A549 (cell line): ENCODE measurements around the gene PPP1R12B. TPM values are rescaled to one million over a fixed set of nuclear protein-coding genes. Genes with fewer than 3 reads are reported as not detected.

ENCODE experiments used
- ATAC-seq, 2 experiments: fragments of 200-7000 bp in 1 of 2; fragments of >200 bp in 1 of 2; cut with Nextera tagmentation in 1 of 2; cut with Tn5 transposase in 1 of 2; 3 replicates each; pipeline versions ENCODE4 v1.8.0 to v1.9.1; 2018 to 2020; ENCODE audit warnings: mild to moderate bottlenecking in 1 of 2, moderate library complexity in 1 of 2
- CTCF ChIA-PET: fragments of 300-600 bp; sonication (Branson Sonifier 250); formaldehyde crosslinking; extraction: SDS; loops from one replicate; lab custom pipeline; 2021; ENCODE audit warnings: antibody characterized with exemption, inconsistent platforms; lab: Yijun Ruan, JAX
- POLR2A ChIA-PET: fragments of 350-600 bp; formaldehyde crosslinking; extraction: SDS; loops from one replicate; lab custom pipeline; 2021; ENCODE audit warnings: antibody characterized with exemption, inconsistent platforms; lab: Yijun Ruan, JAX
- DNase-seq, 2 experiments: peaks; one replicate each; pipeline versions ENCODE4 v3.0.0 to v3.0.0-alpha.2; 2011 to 2016; ENCODE audit warnings: low read depth in 1 of 2, low spot score in 1 of 2
- FAIRE-seq: peaks from 2 replicates; lab custom pipeline; 2011; peaks lifted over from hg19 to GRCh38; lab: Jason Lieb, UNC
- H3K27ac ChIP-seq, 2 experiments: fragments of >200 bp; sonication (Bioruptor Twin); formaldehyde crosslinking; 3 replicates each; pipeline ENCODE4 v1.5.1; 2016 to 2017
- H3K4me1 ChIP-seq: fragments of >200 bp; sonication (Bioruptor Twin); formaldehyde crosslinking; 3 replicates; pipeline ENCODE4 v1.6.1; 2016
- H3K4me2 ChIP-seq: fragments of >200 bp; sonication (Bioruptor Twin); formaldehyde crosslinking; 3 replicates; pipeline ENCODE4 v1.6.1; 2016
- H3K4me3 ChIP-seq: fragments of >200 bp; sonication (Bioruptor Twin); formaldehyde crosslinking; 3 replicates; pipeline ENCODE4 v1.5.1; 2016
- H3K9me3 ChIP-seq: fragments of >200 bp; sonication (Bioruptor Twin); formaldehyde crosslinking; 3 replicates; pipeline ENCODE4 v1.6.1; 2016
- ATOH8 ChIP-seq: fragments of 250-450 bp; sonication (Bioruptor Pico); IDR thresholded peaks from 2 replicates; pipeline ENCODE4 v1.5.0; 2020; ENCODE audit warnings: low read depth, mild to moderate bottlenecking, moderate library complexity
- BCL3 ChIP-seq: fragments of >200 bp; sonication (Bioruptor Twin); formaldehyde crosslinking; IDR thresholded peaks from 3 replicates; pipeline ENCODE4 v1.6.1; 2016
- CEBPB ChIP-seq, 2 experiments: fragments of >200 bp in 1 of 2; sonication (Bioruptor Twin) in 1 of 2; formaldehyde crosslinking in 1 of 2; IDR thresholded peaks; 2 replicates each; pipeline ENCODE4 v1.6.1; 2012 to 2016
- CHD4 ChIP-seq: fragments of 200-600 bp; sonication (generic); IDR thresholded peaks from 2 replicates; pipeline ENCODE4 v1.6.1; 2016; ENCODE audit warnings: antibody characterized with exemption, mild to moderate bottlenecking, borderline replicate concordance
- FOXS1 ChIP-seq: fragments of 250-450 bp; sonication (Bioruptor Pico); IDR thresholded peaks from 2 replicates; pipeline ENCODE4 v1.5.0; 2020; ENCODE audit warnings: mild to moderate bottlenecking, moderate library complexity
- HES2 ChIP-seq: fragments of >200 bp; sonication (Bioruptor Twin); formaldehyde crosslinking; IDR thresholded peaks from 2 replicates; pipeline ENCODE4 v1.6.1; 2016
- HOXA7 ChIP-seq: fragments of 250-450 bp; sonication (Bioruptor Pico); IDR thresholded peaks from 2 replicates; pipeline ENCODE4 v1.5.0; 2020; ENCODE audit warnings: mild to moderate bottlenecking, moderate library complexity
- KDM1A ChIP-seq: fragments of 200-600 bp; sonication (generic); IDR thresholded peaks from 2 replicates; pipeline ENCODE4 v1.6.1; 2016; ENCODE audit warnings: low read depth, mild to moderate bottlenecking
- KDM5A ChIP-seq: fragments of 200-600 bp; sonication (generic); IDR thresholded peaks from 2 replicates; pipeline ENCODE4 v1.6.1; 2016; ENCODE audit warnings: antibody characterized with exemption, mild to moderate bottlenecking
- POLR2AphosphoS2 ChIP-seq: conservative IDR thresholded peaks from 2 replicates; pipeline ENCODE4 v1.6.1; 2012; ENCODE audit warnings: low read length, improper control_type of control experiment, inconsistent platforms
- RFX5 ChIP-seq: fragments of 450-650 bp; IDR thresholded peaks from 2 replicates; pipeline ENCODE4 v1.7.1; 2014; ENCODE audit warnings: antibody characterized with exemption, mild to moderate bottlenecking, moderate library complexity
- ZFP36 ChIP-seq: fragments of 450-650 bp; IDR thresholded peaks from 2 replicates; pipeline ENCODE4 v1.6.1; 2014; ENCODE audit warnings: borderline replicate concordance; ENCODE audit not compliant: partially characterized antibody
- ZSCAN20 ChIP-seq: fragments of 250-450 bp; sonication (Bioruptor Pico); IDR thresholded peaks from 2 replicates; pipeline ENCODE4 v1.8.0; 2022; ENCODE audit warnings: mild to moderate bottlenecking, moderate library complexity
- WGBS: methylation state at CpG from one replicate; pipeline ENCODE4 v1.1.6; 2017; ENCODE audit errors: missing lambda C conversion rate; 5-methylcytosine and 5-hydroxymethylcytosine counted together
- polyA plus RNA-seq, 4 experiments: library from polyadenylated mRNA; depleted of rRNA in 3 of 4; stranded (reverse); fragments of >200 nt; fragmentation: RNase III in 1 of 4; extraction: RNeasy Plus Mini Kit Qiagen cat#74134 plus additional on column Dnase treatment in 1 of 4; gene quantifications; 2 replicates in 3 of 4; 3 replicates in 1 of 4; pipeline ENCODE4 v1.2.3, GENCODE V29; 2011 to 2017
- TF ChIP-seq, protein P1 (sequence below): IDR thresholded peaks from 2 replicates; pipeline ENCODE4 v1.6.1; 2012
- TF ChIP-seq, protein P2 (sequence below): fragments of >200 bp; sonication (Bioruptor Twin); formaldehyde crosslinking; IDR thresholded peaks from 3 replicates; pipeline ENCODE4 v1.5.1; 2016

Gene PPP1R12B
- polyA plus RNA-seq, 2 of the 4 experiments (the other 2 are of a cell fraction), result 3.3 to 12.1 TPM

- H3K9me3 ChIP-seq, result no peaks in the 10 kb centered on the region
- DNase-seq, result no peak
- H3K4me3 ChIP-seq, result no peak overlapping the region
- FAIRE-seq, result no peak
- TF ChIP-seq HES2, result no peak
- no peak for TF ChIP-seq FOXS1 (CRISPR knock-in tag)
- TF ChIP-seq KDM5A, result no peak
- TF ChIP-seq HOXA7, result no peak
- no peak for TF ChIP-seq POLR2AphosphoS2
- no peak for TF ChIP-seq BCL3
- TF ChIP-seq ZSCAN20 (CRISPR knock-in tag), result no peak
- ATAC-seq, result no peak
- POLR2A ChIA-PET, result interaction anchor here (1.1 kb wide), 1 partner anchor 127 kb away, joined by 4 read pairs; no protein-coding TSS in a partner anchor
- peaks cover 5% of the 10 kb centered on the region; the same call in 1 of the 3 replicates for H3K4me1 ChIP-seq
- H3K4me2 ChIP-seq, result no peak overlapping the region
- CTCF ChIA-PET, result interaction anchor here (0.6 to 16.6 kb wide), 44 partner anchors 11 to 411 kb away, joined by 3 to 350 read pairs (median 4); partner anchors contain the start of genes LGR6, PTPN7 and UBE2T
- no peak overlapping the region for H3K27ac ChIP-seq
These were observed 32.3 kb upstream of the PPP1R12B start for GRCh38 chr1:202316186-202316585.

- no peak for DNase-seq
- H3K4me3 ChIP-seq, result no peak overlapping the region
- CTCF ChIA-PET, result interaction anchor here (0.7 to 16.6 kb wide), 8 partner anchors 13 to 133 kb away, joined by 3 to 350 read pairs (median 5); partner anchors contain the start of gene LGR6
- POLR2A ChIA-PET, result no interaction called here
- TF ChIP-seq KDM1A, result no peak
- no peak for TF ChIP-seq HES2
- no peak for TF ChIP-seq ZFP36
- TF ChIP-seq, protein P1, sequence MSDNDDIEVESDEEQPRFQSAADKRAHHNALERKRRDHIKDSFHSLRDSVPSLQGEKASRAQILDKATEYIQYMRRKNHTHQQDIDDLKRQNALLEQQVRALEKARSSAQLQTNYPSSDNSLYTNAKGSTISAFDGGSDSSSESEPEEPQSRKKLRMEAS, result no peak
- no peak for TF ChIP-seq CHD4
- no peak for TF ChIP-seq CEBPB (IDR thresholded peaks at IDR 0.05)
- no peak for TF ChIP-seq RFX5
- TF ChIP-seq POLR2AphosphoS2, result no peak
- TF ChIP-seq HOXA7, result no peak
- TF ChIP-seq, protein P2, sequence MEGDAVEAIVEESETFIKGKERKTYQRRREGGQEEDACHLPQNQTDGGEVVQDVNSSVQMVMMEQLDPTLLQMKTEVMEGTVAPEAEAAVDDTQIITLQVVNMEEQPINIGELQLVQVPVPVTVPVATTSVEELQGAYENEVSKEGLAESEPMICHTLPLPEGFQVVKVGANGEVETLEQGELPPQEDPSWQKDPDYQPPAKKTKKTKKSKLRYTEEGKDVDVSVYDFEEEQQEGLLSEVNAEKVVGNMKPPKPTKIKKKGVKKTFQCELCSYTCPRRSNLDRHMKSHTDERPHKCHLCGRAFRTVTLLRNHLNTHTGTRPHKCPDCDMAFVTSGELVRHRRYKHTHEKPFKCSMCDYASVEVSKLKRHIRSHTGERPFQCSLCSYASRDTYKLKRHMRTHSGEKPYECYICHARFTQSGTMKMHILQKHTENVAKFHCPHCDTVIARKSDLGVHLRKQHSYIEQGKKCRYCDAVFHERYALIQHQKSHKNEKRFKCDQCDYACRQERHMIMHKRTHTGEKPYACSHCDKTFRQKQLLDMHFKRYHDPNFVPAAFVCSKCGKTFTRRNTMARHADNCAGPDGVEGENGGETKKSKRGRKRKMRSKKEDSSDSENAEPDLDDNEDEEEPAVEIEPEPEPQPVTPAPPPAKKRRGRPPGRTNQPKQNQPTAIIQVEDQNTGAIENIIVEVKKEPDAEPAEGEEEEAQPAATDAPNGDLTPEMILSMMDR, result no peak
- no peak for TF ChIP-seq ATOH8 (CRISPR knock-in tag)
- no peak for TF ChIP-seq FOXS1 (CRISPR knock-in tag)
- ATAC-seq, result no peak
- H3K4me2 ChIP-seq, result no peak overlapping the region
- H3K27ac ChIP-seq, result no peak overlapping the region
- 82% methylated on average over 51 of the region's 52 CpGs for WGBS
- no peak for FAIRE-seq
- H3K4me1 ChIP-seq, result no peaks in the 10 kb centered on the region
- no peaks in the 10 kb centered on the region for H3K9me3 ChIP-seq
These were observed 30.3 kb upstream of the PPP1R12B start for GRCh38 chr1:202317941-202318925.
